DOHH2 (cell line): ENCODE data around the gene LRRC7.

Source experiments
- H3F3A ChIP-seq: fragments of 200-600 bp; sonication (generic), shearing (Covaris generic); 2 replicates; pipeline ENCODE4 v1.6.0; 2016; ENCODE audit warnings: antibody characterized with exemption, mild to moderate bottlenecking; ENCODE audit not compliant: control insufficient read depth, insufficient read depth
- H3K27ac ChIP-seq: fragments of 200-600 bp; sonication (generic); 2 replicates; pipeline ENCODE4 v1.5.1; 2014; ENCODE audit warnings: low read depth, mild to moderate bottlenecking, low read length, moderate library complexity
- H3K27me3 ChIP-seq: fragments of 200-600 bp; sonication (generic); 2 replicates; pipeline ENCODE4 v1.6.1; 2014; ENCODE audit warnings: mild to moderate bottlenecking, low read length, mixed read lengths; ENCODE audit not compliant: control insufficient read depth
- H3K36me3 ChIP-seq: fragments of 200-600 bp; sonication (generic); 2 replicates; pipeline ENCODE4 v1.6.1; 2014; ENCODE audit warnings: mild to moderate bottlenecking, low read length, moderate library complexity, mixed read lengths; ENCODE audit not compliant: control insufficient read depth
- H3K4me1 ChIP-seq: fragments of 200-600 bp; sonication (generic); 2 replicates; pipeline ENCODE4 v1.6.1; 2014; ENCODE audit warnings: mild to moderate bottlenecking, low read length, mixed read lengths; ENCODE audit not compliant: control insufficient read depth
- H3K4me2 ChIP-seq: fragments of 200-600 bp; sonication (generic); 2 replicates; pipeline ENCODE4 v1.6.0; 2014; ENCODE audit warnings: mild to moderate bottlenecking, low read length, moderate library complexity
- H3K4me3 ChIP-seq: fragments of 200-600 bp; sonication (generic); 2 replicates; pipeline ENCODE4 v1.5.1; 2014; ENCODE audit warnings: mild to moderate bottlenecking, low read length, mixed read lengths
- H3K79me2 ChIP-seq: fragments of 200-600 bp; sonication (generic); 2 replicates; pipeline ENCODE4 v1.6.1; 2014; ENCODE audit warnings: mild to moderate bottlenecking, low read length, mixed read lengths; ENCODE audit not compliant: control insufficient read depth
- H3K9me2 ChIP-seq: fragments of 200-600 bp; sonication (generic); replicated peaks from 2 replicates; pipeline ENCODE4 v1.6.1; 2014; ENCODE audit warnings: mild to moderate bottlenecking, low read length, mixed read lengths; ENCODE audit not compliant: control insufficient read depth
- H3K9me3 ChIP-seq: fragments of 200-600 bp; sonication (generic); 2 replicates; pipeline ENCODE4 v1.6.1; 2014; ENCODE audit warnings: antibody characterized with exemption, low read length, mixed read lengths; ENCODE audit not compliant: control insufficient read depth, insufficient read depth
- H4K20me1 ChIP-seq: fragments of 200-600 bp; sonication (generic); 2 replicates; pipeline ENCODE4 v1.6.0; 2014; ENCODE audit warnings: low read depth, mild to moderate bottlenecking, antibody characterized with exemption, low read length, moderate library complexity; ENCODE audit not compliant: control insufficient read depth, insufficient read depth
- CTCF ChIP-seq: fragments of 200-600 bp; sonication (generic); IDR thresholded peaks from one replicate; pipeline ENCODE4 v1.5.1; 2014; ENCODE audit warnings: antibody characterized with exemption, mild to moderate bottlenecking, low read depth, low read length; ENCODE audit not compliant: poor library complexity, severe bottlenecking
- EZH2phosphoT487 ChIP-seq: fragments of 200-600 bp; sonication (generic); IDR thresholded peaks from 2 replicates; pipeline ENCODE4 v1.6.1; 2017; ENCODE audit warnings: borderline replicate concordance, mild to moderate bottlenecking, antibody characterized with exemption, low read length, moderate library complexity, mixed read lengths

The LRRC7 gene

GRCh38 chr1:69587391-69587790 is 19.7 kb downstream of the LRRC7 start:
- Histone ChIP-seq H4K20me1 (no peaks in the 10 kb centered on the region), H3K4me2 (no peak overlapping the region), H3K36me3 (no peaks in the 10 kb centered on the region), H3K27me3 (no peaks in the 10 kb centered on the region), H3F3A (no peaks in the 10 kb centered on the region), H3K9me2 (no peaks in the 10 kb centered on the region), H3K27ac (no peak overlapping the region), H3K79me2 (no peaks in the 10 kb centered on the region), H3K9me3 (no peaks in the 10 kb centered on the region), H3K4me3 (no peak overlapping the region), H3K4me1 (peaks cover 10% of the 10 kb centered on the region)
- TF ChIP-seq CTCF: no peak
- no peak for TF ChIP-seq EZH2phosphoT487

- Histone ChIP-seq H3K4me2 (no peak overlapping the region), H3F3A (no peaks in the 10 kb centered on the region), H3K27ac (no peak overlapping the region), H3K27me3 (no peaks in the 10 kb centered on the region), H3K4me1 (no peaks in the 10 kb centered on the region), H3K9me2 (no peaks in the 10 kb centered on the region), H4K20me1 (no peaks in the 10 kb centered on the region), H3K36me3 (no peaks in the 10 kb centered on the region), H3K4me3 (no peak overlapping the region), H3K79me2 (no peaks in the 10 kb centered on the region), H3K9me3 (no peaks in the 10 kb centered on the region)
- no peak for TF ChIP-seq CTCF
- no peak for TF ChIP-seq EZH2phosphoT487
Measured at GRCh38 chr1:69589799-69590198, 22.1 kb downstream of the LRRC7 start.

- Histone ChIP-seq H3F3A (no peaks in the 10 kb centered on the region), H3K79me2 (no peaks in the 10 kb centered on the region), H3K27me3 (no peaks in the 10 kb centered on the region), H3K9me3 (no peaks in the 10 kb centered on the region), H4K20me1 (no peaks in the 10 kb centered on the region), H3K4me1 (no peaks in the 10 kb centered on the region), H3K4me2 (no peak overlapping the region), H3K27ac (no peak overlapping the region), H3K36me3 (no peaks in the 10 kb centered on the region), H3K9me2 (no peaks in the 10 kb centered on the region), H3K4me3 (no peak overlapping the region)
- TF ChIP-seq CTCF (no peak), EZH2phosphoT487 (no peak)
Measured at GRCh38 chr1:69592341-69592740, 24.6 kb downstream of the LRRC7 start.

- TF ChIP-seq EZH2phosphoT487: no peak
- no peak for TF ChIP-seq CTCF
- Histone ChIP-seq H3K79me2 (no peaks in the 10 kb centered on the region), H3K27me3 (no peaks in the 10 kb centered on the region), H3K36me3 (no peaks in the 10 kb centered on the region), H3K9me2 (no peaks in the 10 kb centered on the region), H3K4me1 (no peaks in the 10 kb centered on the region), H4K20me1 (no peaks in the 10 kb centered on the region), H3K4me3 (no peak overlapping the region), H3K9me3 (no peaks in the 10 kb centered on the region), H3F3A (no peaks in the 10 kb centered on the region), H3K27ac (no peak overlapping the region), H3K4me2 (no peak overlapping the region)
Measured at GRCh38 chr1:69595486-69595885, 27.8 kb downstream of the LRRC7 start.
